Stomach (tissue), 9 donors: ENCODE measurements around the gene DCAF10. TPM values are rescaled to one million over a fixed set of nuclear protein-coding genes. Genes with fewer than 3 reads are reported as not detected.
A peak's percentile ranks its signal among the peaks of the same experiment; 100 is the strongest.

Source experiments
- DNase-seq, 2 donors: peaks; one replicate each; pipeline versions ENCODE4 v3.0.0 to v3.0.0-alpha.2; 2013 to 2019
- H3K27ac ChIP-seq, 5 donors: fragments of 200-600 bp in 4 of 5; sonication (generic) in 4 of 5; one replicate each; pipeline ENCODE4 v1.5.1; 2013 to 2019; ENCODE audit warnings: mild to moderate bottlenecking in 1 of 5, moderate library complexity in 1 of 5
- H3K27me3 ChIP-seq, 3 donors: fragments of 200-600 bp; sonication (generic); one replicate each; pipeline ENCODE4 v1.5.1; 2017 to 2019; ENCODE audit warnings: mixed run types in 1 of 3
- H3K36me3 ChIP-seq, 4 donors: fragments of 200-600 bp; sonication (generic); 1 replicate in 3 of 4; 2 replicates in 1 of 4; pipeline ENCODE4 v1.5.1; 2016 to 2019
- H3K4me1 ChIP-seq, 4 donors: fragments of 200-600 bp; sonication (generic); one replicate each; pipeline ENCODE4 v1.5.1; 2016 to 2019
- H3K4me3 ChIP-seq, 4 donors: fragments of 200-600 bp; sonication (generic) in 3 of 4; one replicate each; pipeline ENCODE4 v1.5.1; 2016 to 2019; ENCODE audit warnings: mild to moderate bottlenecking in 1 of 4
- H3K9me3 ChIP-seq, 4 donors: fragments of 200-600 bp; sonication (generic); one replicate each; pipeline ENCODE4 v1.5.1; 2016 to 2019
- CTCF ChIP-seq, 7 experiments: fragments of 450-650 bp in 4 of 7; fragments of 200-600 bp in 3 of 7; sonication (generic) in 3 of 7; IDR thresholded peaks; one replicate each; pipeline ENCODE4 v1.5.1; 2016 to 2019; ENCODE audit warnings: antibody characterized with exemption in 7 of 7, control low read depth in 2 of 7, mild to moderate bottlenecking in 1 of 7
- EP300 ChIP-seq: sonication (generic); formaldehyde crosslinking; IDR thresholded peaks from one replicate; pipeline ENCODE4 v1.6.1; 2017; ENCODE audit warnings: antibody characterized with exemption
- POLR2A ChIP-seq, 4 donors: fragments of 450-650 bp; IDR thresholded peaks; one replicate each; pipeline ENCODE4 v1.6.1; 2016; ENCODE audit warnings: antibody characterized with exemption in 4 of 4, control low read depth in 2 of 4, mild to moderate bottlenecking in 1 of 4, moderate library complexity in 1 of 4
- POLR2AphosphoS5 ChIP-seq, 3 donors: sonication (generic); formaldehyde crosslinking; IDR thresholded peaks; one replicate each; pipeline ENCODE4 v1.6.1; 2016; ENCODE audit warnings: antibody characterized with exemption in 3 of 3
- WGBS, 5 donors: extraction: QIAGEN DNeasy Blood & Tissue Kit in 3 of 5; methylation state at CpG; one replicate each; pipeline versions ENCODE4 v1.1.5 to v1.1.7; 2013 to 2018; 5-methylcytosine and 5-hydroxymethylcytosine counted together
- intact Hi-C: fragments of 100-400 bp; cut with DNase I; formaldehyde crosslinking; loops from one replicate; pipeline ENCODE4 v1.15.1; 2023; ENCODE audit warnings: low total_unique reads
- polyA plus RNA-seq, 3 donors: library from polyadenylated mRNA; stranded (reverse); fragments of 200-250 nt; gene quantifications; one replicate each; pipeline ENCODE4 v1.2.3, GENCODE V29; 2013
- total RNA-seq, 5 donors: library from RNA; depleted of rRNA; stranded (reverse); fragments of >200 nt; gene quantifications; one replicate each; pipeline versions ENCODE4 v1.1.0 to v1.2.3, GENCODE V29; 2014 to 2016
- donor health status: healthy with polysubstance abuse.
- donor health status: Bipolar disorder and iron deficiency.
- donor health status: healthy.

The DCAF10 gene
- total and polyA plus RNA-seq, 8 donors = 5.9 to 39.7 (median 22.1) TPM

- WGBS, 5 donors = 92 to 97% (median 93%) methylated on average over 1 of the region's 1 CpG
- intact Hi-C loops = no loop called here
- no peaks in the 10 kb centered on the region for H3K9me3 ChIP-seq
- no peaks in the 10 kb centered on the region for H3K27me3 ChIP-seq
- H3K4me1 ChIP-seq = no peaks in the 10 kb centered on the region
- no peak for DNase-seq
- H3K4me3 ChIP-seq = no peak overlapping the region
- H3K27ac ChIP-seq = no peak overlapping the region
- H3K36me3 ChIP-seq = peaks cover 13 to 84% (median 76%) of the 10 kb centered on the region in 4 donors
- TF ChIP-seq EP300 (no peak), POLR2AphosphoS5 (IDR thresholded peaks at IDR 0.05) (no peak), CTCF (IDR thresholded peaks at IDR 0.05) (no peak)
These were observed 58.4 kb downstream of the DCAF10 start for GRCh38 chr9:37859043-37859442.

- no peaks in the 10 kb centered on the region for H3K4me1 ChIP-seq
- no peak overlapping the region for H3K4me3 ChIP-seq
- WGBS, 5 donors = 44 to 68% (median 54%) methylated on average over 3 of the region's 3 CpGs
- DNase-seq = peak in 1 of 2 donors; percentile 4
- peaks cover 13 to 80% (median 70%) of the 10 kb centered on the region in 4 donors for H3K36me3 ChIP-seq
- H3K27ac ChIP-seq = no peak overlapping the region
- intact Hi-C loops = no loop called here
- no peaks in the 10 kb centered on the region for H3K27me3 ChIP-seq
- TF ChIP-seq CTCF (IDR thresholded peaks at IDR 0.05) (no peak), EP300 (no peak), POLR2AphosphoS5 (IDR thresholded peaks at IDR 0.05) (no peak), POLR2A (IDR thresholded peaks at IDR 0.05) (no peak)
- H3K9me3 ChIP-seq = no peaks in the 10 kb centered on the region
These were observed 61.9 kb downstream of the DCAF10 start for GRCh38 chr9:37862530-37862929.

- Histone ChIP-seq H3K27ac (no peak overlapping the region), H3K27me3 (no peaks in the 10 kb centered on the region), H3K4me1 (no peaks in the 10 kb centered on the region), H3K4me3 (no peak overlapping the region), H3K36me3 (peaks cover 0 to 23% (median 9%) of the 10 kb centered on the region in 4 donors), H3K9me3 (no peaks in the 10 kb centered on the region)
- TF ChIP-seq EP300 (no peak), POLR2AphosphoS5 (IDR thresholded peaks at IDR 0.05) (no peak)
- intact Hi-C loops = no loop called here
- no peak for DNase-seq
- 96 to 99% (median 98%) methylated on average over 5 of the region's 5 CpGs for WGBS, 5 donors
These were observed 69.6 kb downstream of the DCAF10 start for GRCh38 chr9:37870081-37870798.

- TF ChIP-seq POLR2A (IDR thresholded peaks at IDR 0.05) = no peak
- TF ChIP-seq POLR2AphosphoS5 (IDR thresholded peaks at IDR 0.05) = no peak
- no peak for TF ChIP-seq EP300
- TF ChIP-seq CTCF (IDR thresholded peaks at IDR 0.05) = no peak
- intact Hi-C loops = no loop called here
- no peaks in the 10 kb centered on the region for H3K9me3 ChIP-seq
- no peaks in the 10 kb centered on the region for H3K27me3 ChIP-seq
- 70 to 80% (median 76%) methylated on average over 5 of the region's 5 CpGs for WGBS, 5 donors
- no peak overlapping the region for H3K27ac ChIP-seq
- H3K4me1 ChIP-seq = no peaks in the 10 kb centered on the region
- no peak overlapping the region for H3K4me3 ChIP-seq
- peaks cover 0 to 20% (median 7%) of the 10 kb centered on the region in 4 donors for H3K36me3 ChIP-seq
- DNase-seq = no peak
These were observed 70.2 kb downstream of the DCAF10 start for GRCh38 chr9:37870799-37871176.

GRCh38 chr9:37873955-37874354, 73.4 kb downstream of the DCAF10 start:
- H3K4me3 ChIP-seq = no peak overlapping the region
- no peaks in the 10 kb centered on the region for H3K4me1 ChIP-seq
- no peak for TF ChIP-seq CTCF (IDR thresholded peaks at IDR 0.05)
- no peak for TF ChIP-seq POLR2AphosphoS5 (IDR thresholded peaks at IDR 0.05)
- no peak for TF ChIP-seq POLR2A (IDR thresholded peaks at IDR 0.05)
- no peak for TF ChIP-seq EP300
- intact Hi-C loops = no loop called here
- WGBS, 5 donors = 91 to 100% (median 94%) methylated on average over 2 of the region's 2 CpGs
- peaks cover 0 to 3% (median 0%) of the 10 kb centered on the region in 4 donors for H3K9me3 ChIP-seq
- no peak for DNase-seq
- no peak overlapping the region for H3K27ac ChIP-seq
- H3K27me3 ChIP-seq = no peaks in the 10 kb centered on the region
- H3K36me3 ChIP-seq = peaks cover 0 to 21% (median 13%) of the 10 kb centered on the region in 4 donors
